NCI-H2171 treated with DMSO at 0.1 percent for 48 hours (cell line): ENCODE results near the gene RPTOR.

Experiments used
- DNase-seq: peaks from one replicate; lab custom pipeline; 2025; lab: John Stamatoyannopoulos, UW

The RPTOR gene

DNA sequence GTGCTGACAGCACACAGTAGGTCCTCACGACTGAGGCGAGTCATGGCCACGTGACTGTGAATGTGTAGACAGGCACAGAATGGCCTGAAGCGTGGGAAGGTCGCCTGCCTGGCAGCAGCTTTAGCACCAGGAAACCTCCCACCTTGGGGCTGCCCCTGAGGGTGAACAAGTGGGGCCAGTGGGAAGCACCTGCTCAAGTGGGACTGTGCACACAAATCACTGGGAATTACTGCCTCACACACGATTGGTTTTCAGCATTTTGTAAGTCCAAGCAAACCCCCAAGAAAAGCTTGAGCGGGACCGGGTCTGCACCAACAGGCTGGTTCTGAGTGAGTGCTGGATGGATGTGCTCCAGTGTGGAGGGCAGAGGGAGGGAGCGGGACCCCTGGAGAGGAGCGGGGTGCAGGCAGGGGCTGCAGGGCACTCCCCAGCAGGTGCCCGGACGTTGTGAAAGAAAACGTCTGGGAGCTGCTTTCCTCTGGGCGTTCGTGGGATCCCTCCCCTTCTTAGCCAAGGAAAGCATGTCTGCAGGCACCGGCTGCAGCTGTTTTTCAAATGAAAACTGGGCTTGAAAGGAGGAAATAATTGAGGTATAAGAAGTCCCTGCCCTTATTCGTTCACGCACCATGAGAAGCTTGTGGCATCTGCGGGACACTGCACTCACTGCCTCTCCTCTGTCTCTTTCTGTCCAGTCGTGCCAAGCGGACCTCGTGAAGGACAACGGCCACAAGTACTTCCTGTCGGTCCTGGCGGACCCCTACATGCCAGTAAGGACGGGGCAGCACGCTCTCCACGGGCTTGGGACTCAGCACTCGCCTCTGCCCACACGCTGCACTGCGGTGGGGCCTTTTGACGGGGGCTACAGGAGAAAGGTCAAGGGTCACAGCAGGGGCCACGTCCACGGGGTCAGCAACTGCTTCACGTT lies 335.3 kb downstream of the RPTOR start:
- no peak for DNase-seq

GRCh38 chr17:80880648-80880985 lies 336.0 kb downstream of the RPTOR start:
- no peak for DNase-seq

- DNase-seq = no peak
Observed at GRCh38 chr17:80881306-80881705, 336.7 kb downstream of the RPTOR start.

- no peak for DNase-seq
Observed at GRCh38 chr17:80882323-80882722, 337.7 kb downstream of the RPTOR start.

DNA sequence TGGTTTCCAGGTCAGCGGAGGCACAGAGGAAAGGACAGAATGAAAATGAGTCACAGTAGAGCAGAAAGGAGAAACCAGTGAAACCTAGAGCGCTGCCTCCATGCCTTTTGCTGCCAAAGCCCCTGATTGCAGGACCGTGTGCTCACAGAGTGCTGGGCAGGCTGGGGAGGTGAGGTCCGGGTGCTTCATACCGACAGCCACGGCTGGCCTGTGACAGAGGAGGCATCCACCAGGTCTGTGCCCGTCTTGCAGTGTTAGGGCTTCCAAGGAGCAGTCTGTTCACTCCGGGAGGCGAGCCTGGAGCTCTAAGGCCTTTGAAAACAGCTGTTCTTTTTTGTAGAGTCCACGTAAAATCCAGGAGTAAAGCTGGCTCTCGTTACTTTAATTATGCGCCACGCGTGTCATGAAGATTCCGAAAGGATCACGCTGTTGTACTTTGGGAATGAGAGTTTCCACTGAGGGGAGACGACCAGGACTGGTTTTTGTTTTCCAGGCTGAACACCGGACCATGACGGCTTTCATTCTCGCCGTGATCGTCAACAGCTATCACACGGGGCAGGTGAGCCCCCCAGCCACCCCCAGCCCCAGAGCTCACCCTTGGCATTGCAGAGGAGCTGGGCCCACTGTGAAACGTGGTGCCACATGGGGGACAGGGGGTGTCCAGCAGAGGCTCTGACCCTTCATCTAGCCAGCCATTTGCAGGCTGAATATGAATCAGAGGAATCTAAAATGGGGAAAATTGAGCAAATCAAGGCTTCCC lies 338.5 kb downstream of the RPTOR start:
- DNase-seq = no peak

DNA sequence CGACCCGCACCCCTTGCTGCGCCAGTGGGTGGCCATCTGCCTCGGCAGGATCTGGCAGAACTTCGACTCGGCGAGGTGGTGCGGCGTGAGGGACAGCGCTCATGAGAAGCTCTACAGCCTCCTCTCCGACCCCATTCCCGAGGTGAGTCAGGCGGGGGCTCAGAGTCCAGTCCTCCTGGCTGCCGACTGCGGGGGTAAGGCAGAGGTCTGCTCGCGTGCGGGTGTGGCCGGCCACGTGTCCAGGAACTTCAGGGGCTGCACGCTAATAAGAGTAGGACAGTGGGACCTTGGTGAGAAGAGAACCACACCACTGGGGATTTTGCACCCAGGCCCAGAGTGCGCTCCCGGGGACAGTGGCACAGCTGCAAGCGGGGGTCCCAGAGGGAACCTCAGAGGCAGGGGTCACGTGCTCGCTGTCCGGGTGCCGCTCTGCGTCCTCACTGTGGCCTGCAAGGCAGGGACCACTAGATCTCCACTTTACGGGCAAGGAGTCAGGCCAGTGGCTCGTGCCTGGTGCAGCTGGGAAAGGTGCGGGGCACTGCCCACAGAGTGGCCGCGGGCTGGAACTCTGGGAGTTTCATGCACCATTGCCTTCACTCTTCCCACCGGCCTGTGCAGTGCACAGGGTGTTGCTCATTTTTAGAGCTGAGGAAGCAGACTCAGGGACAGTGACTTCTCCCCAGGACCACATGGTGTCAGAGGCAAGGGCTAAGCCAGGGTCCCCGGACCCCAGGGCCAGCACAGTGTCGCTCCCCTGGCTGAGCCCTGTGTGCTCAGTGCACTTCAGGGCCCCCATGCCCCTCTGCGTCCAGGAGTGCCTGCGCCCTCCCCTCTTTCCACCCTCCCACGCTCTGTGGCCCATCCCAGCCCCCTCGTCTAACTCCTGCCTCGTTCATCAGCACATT lies 339.4 kb downstream of the RPTOR start:
- DNase-seq = no peak

DNA sequence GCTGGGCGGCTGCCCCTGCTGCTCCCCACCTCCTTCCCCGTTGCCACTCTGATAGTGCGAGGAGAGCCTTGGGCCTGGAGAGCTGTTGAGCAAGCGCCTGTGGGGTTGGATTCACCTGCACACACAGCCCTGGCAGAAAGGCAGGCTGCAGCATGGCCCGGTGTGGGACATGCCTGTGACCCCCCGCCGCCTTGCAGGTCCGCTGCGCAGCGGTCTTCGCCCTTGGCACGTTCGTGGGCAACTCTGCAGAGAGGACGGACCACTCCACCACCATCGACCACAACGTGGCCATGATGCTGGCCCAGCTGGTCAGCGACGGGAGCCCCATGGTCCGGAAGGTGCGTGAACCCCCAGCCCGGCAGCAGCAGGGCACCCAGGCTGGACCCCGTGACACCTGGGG lies 340.2 kb downstream of the RPTOR start:
- no peak for DNase-seq

- no peak for DNase-seq
Observed at GRCh38 chr17:80885947-80886582, 341.4 kb downstream of the RPTOR start.

GRCh38 chr17:80886641-80887573 lies 342.3 kb downstream of the RPTOR start:
- peak; percentile 83 for DNase-seq

- DNase-seq = no peak
Observed at GRCh38 chr17:80887639-80888175, 343.1 kb downstream of the RPTOR start.

DNA sequence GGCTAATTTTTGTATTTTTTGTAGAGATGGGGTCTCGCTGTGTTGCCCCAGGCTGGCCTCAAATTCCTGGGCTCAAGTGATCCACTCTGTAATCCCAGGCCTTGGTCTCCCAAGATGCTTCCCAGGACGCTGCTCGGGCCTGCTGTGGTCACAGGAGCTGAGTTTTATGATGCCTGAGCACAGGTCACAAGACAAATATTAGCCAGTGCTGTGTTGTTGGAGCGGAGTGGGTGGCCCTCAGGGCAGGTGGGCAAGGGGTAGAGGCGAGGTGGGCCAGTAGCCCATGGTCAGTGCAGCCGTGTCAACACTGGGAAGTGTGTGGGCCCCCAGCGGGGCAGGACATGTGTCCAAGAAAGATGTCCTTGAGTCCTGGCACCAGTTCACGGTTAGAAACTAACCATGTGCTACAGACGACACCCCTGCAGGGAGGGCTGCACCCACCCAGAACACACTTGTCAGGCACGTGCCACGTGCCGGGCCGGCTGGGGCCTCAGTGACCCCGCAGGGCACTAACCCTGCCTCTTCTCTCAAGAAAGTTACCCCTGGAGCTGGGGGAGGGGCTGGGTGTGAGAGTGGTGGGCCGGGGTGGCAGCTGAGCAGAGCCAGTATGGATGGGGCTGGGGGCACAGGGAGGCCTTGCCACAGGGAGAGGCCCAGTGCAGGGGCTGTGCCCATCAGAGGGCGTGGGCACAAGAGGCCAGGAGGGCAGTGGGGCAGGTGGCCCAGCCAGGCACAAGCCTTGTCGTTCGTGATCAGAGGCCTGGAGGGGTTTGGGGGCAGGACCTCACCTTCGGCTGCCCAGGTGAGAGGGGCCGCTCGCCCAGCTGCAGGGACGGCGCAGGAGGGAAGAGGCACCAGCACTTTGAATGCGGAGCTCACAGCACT lies 343.9 kb downstream of the RPTOR start:
- no peak for DNase-seq

GRCh38 chr17:80889231-80890195 lies 344.9 kb downstream of the RPTOR start:
- DNase-seq = no peak

DNA sequence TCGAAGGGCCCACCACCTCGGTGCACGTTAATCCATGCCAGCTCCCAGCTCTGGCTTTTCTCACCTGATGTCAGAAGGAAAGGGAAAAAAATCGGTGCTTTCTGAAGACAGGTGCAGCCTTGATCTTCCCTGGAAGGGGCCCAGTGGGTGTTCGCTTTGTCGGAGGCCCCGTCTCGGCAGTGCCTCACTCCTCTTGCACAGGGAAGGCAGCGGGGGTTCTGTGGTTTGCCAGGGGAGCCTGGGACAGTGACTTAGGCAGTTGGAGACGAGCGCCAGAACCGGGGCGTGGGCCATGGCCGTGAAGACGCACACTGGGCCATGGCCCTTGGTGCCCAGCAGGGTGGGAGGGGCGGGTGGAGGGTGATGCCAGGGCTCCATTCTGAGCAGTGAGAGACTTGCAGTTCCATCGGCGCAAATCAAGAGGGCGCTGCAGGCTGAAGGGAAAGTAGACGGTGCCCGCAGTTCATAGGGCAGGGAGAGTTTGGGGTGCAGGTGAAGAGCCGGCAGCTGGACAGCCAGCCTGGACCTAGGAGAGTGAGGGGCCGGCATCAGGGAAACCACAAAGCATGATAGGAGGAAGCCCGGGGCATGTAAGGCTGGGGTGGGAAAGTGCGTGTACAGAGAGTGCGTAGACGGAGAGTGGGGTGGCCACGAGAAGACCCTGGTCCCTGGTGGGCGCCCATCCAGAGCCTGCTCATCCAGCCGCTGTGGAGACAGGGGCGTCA lies 345.7 kb downstream of the RPTOR start:
- DNase-seq = no peak

GRCh38 chr17:80890921-80891396 lies 346.3 kb downstream of the RPTOR start:
- DNase-seq = no peak

DNA sequence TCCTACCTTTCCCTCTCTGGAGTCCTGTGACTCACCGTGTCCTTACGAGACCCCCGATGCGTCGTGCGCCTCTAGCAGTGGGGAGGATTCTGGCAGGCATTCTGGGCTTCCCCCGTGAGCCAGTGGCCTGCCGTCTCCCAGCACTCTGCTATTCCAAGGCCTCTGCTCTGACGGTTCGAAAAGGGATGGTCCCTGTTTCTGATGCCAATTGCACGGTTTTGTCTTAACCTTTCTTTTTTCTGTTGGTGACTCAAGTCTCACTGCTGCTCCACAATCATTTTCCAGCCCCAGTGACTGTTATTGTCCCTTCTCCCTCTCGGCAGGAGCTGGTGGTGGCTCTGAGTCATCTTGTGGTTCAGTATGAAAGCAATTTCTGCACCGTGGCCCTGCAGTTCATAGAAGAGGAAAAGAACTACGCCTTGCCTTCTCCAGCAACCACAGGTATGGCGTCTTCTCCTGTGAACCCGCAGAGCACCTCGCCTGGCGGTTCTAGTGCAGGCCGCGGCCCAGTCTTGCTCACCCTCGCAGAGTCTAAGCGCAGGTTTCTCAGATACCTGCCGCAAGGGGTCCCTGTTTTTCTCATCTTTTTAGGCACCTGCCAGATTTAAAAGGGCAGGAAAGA lies 346.9 kb downstream of the RPTOR start:
- no peak for DNase-seq

GRCh38 chr17:80892019-80892855 lies 347.6 kb downstream of the RPTOR start:
- peak; percentile 75 for DNase-seq
